Measurements from ENCODE around the gene RIMKLB.

RIMKLB gene

GRCh38 chr12:8827551-8828256, 129.9 kb downstream of the RIMKLB start:
- in situ Hi-C loops (cut with HindIII; ENCODE audit: low sequenced_read_pairs), result no loop called here
- no peak for TF ChIP-seq CTCF (IDR thresholded peaks at IDR 0.05; ENCODE audit: low read depth, low read length, missing control alignments)

GRCh38 chr12:8828257-8829124, 130.7 kb downstream of the RIMKLB start:
- no peak for DNase-seq (ENCODE audit: low read depth)
- in situ Hi-C loops (cut with HindIII; ENCODE audit: low sequenced_read_pairs), result no loop called here
- no peak for TF ChIP-seq CTCF (IDR thresholded peaks at IDR 0.05; ENCODE audit: low read depth, low read length, missing control alignments)
- no peak overlapping the region for H3K4me3 ChIP-seq (ENCODE audit: low read depth, low read length)

More at GRCh38 chr12:8827551-8828256, 129.9 kb downstream of the RIMKLB start:
- H3K4me3 ChIP-seq (ENCODE audit: low read depth, low read length), result no peak overlapping the region
- no peak for DNase-seq (ENCODE audit: low read depth)

DNA sequence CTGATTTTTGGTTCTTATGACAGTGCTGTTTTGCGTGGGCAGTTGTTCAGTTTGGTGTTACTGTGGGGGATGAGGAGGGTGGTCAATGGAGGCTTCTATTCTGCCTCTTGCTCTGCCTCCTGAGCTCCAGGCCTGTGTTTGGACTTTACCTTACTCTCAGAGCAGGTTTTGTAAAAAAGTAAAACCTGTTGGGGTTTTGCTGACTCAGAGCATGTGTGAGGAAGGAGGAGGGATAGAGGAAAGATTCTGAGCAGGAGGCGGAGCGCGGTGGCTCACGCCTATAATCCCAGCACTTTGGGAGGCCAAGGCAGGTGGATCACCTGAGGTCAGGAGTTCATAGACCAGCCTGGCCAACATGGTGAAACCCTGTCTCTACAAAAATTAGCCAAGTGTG, 131.3 kb downstream of the RIMKLB start:
- in situ Hi-C loops (cut with HindIII; ENCODE audit: low sequenced_read_pairs), result no loop called here
- no peak for DNase-seq (ENCODE audit: low read depth)
- TF ChIP-seq CTCF (IDR thresholded peaks at IDR 0.05; ENCODE audit: low read depth, low read length, missing control alignments), result no peak
- no peak overlapping the region for H3K4me3 ChIP-seq (ENCODE audit: low read depth, low read length)

DNA sequence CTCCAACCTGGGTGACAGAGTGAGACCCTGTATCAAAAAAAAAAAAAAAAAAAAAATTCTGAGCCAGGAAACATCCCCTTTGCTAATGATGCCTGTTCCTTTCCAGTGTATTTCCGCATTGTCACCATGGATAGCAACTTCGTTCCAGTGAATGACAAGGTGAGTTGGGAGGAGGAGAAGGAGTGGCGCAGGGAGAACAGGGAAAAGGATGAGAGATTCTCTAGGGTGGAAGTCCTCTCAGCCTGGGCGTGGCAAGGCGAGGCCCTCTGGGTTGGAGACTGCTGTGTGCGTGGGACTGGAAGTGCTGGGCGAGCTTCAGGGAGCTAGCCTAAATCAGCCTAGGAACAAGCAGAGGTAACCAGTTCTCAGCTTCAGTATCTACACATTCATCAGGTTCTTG, 131.8 kb downstream of the RIMKLB start:
- no peak for TF ChIP-seq CTCF (IDR thresholded peaks at IDR 0.05; ENCODE audit: low read depth, low read length, missing control alignments)
- H3K4me3 ChIP-seq (ENCODE audit: low read depth, low read length), result no peak overlapping the region
- in situ Hi-C loops (cut with HindIII; ENCODE audit: low sequenced_read_pairs), result no loop called here
- DNase-seq (ENCODE audit: low read depth), result no peak

- in situ Hi-C loops (cut with HindIII; ENCODE audit: low sequenced_read_pairs), result no loop called here
- H3K4me3 ChIP-seq (ENCODE audit: low read depth, low read length), result no peak overlapping the region
- TF ChIP-seq CTCF (IDR thresholded peaks at IDR 0.05; ENCODE audit: low read depth, low read length, missing control alignments), result no peak
- DNase-seq (ENCODE audit: low read depth), result no peak
These were observed 133.3 kb downstream of the RIMKLB start for GRCh38 chr12:8831116-8831515.

DNA sequence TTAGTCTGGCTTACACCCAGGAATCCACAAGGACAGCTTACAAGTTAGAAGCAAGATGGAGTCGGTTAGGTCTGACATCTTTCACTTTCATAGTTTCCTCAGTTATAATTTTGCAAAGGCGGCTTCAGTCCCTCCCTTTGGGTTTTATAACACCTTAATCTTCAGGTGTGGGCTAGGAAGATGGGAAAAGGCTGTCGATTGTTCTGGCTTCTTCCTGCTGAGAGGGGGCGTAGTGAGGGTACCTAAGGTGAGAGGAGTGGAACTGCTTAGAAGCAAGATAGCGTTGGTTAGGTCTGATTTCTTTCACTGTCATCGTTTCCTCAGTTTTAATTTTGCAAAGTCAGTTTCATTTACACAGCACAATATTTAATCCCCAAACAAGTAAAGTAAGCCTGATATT, 134.7 kb downstream of the RIMKLB start:
- TF ChIP-seq CTCF (IDR thresholded peaks at IDR 0.05; ENCODE audit: low read depth, low read length, missing control alignments), result no peak
- no peak for DNase-seq (ENCODE audit: low read depth)
- no peak overlapping the region for H3K4me3 ChIP-seq (ENCODE audit: low read depth, low read length)
- in situ Hi-C loops (cut with HindIII; ENCODE audit: low sequenced_read_pairs), result no loop called here

Measured in astrocyte of the cerebellum (primary cell).